Measurements from ENCODE around the gene PPP1R9A.

The PPP1R9A gene

DNA sequence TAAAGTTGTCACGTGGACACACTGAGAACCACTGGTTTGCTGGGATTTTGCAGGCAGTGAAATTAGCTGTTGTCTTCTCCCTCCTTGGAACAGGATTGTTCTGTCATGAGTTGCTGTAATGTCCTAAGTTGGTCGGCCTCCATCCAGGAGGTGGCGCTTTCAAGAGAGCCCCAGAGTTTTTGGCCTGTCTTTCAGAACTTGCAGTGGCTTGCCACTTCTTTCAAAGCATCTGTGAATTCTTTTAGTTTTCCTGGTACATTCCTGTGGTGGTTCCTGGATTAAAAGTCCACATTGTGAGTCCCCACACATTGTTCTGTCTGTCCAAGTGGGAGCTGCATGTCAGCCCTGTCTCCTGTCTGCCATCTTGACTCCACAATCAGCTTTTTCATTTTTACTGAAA lies 283.1 kb downstream of the PPP1R9A start:
- in situ Hi-C loops (cut with HindIII; ENCODE audit: low sequenced_read_pairs) = loop anchor here (5.0 kb wide), 1 partner anchor 38 kb away; no protein-coding TSS in a partner anchor

DNA sequence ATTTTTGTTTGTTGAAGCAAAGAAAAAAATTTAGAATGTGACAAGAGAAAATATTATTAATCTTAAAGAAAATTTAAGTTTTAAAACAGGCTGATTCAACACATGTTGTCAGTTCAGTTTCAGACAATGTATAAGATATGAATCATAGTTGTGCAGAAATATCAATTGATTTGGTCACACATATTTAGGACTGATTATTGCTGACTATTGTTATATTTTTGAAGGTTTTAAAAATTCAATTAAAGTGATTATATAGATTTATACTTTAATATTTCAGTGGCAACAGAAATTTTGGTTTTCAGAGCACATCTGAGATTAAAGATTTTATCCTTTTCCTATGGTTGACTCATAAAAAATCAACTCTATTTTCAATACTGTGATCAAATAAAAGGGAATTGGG lies 284.4 kb downstream of the PPP1R9A start:
- in situ Hi-C loops (cut with HindIII; ENCODE audit: low sequenced_read_pairs) = loop anchor here (5.0 kb wide), 1 partner anchor 39 kb away; no protein-coding TSS in a partner anchor

DNA sequence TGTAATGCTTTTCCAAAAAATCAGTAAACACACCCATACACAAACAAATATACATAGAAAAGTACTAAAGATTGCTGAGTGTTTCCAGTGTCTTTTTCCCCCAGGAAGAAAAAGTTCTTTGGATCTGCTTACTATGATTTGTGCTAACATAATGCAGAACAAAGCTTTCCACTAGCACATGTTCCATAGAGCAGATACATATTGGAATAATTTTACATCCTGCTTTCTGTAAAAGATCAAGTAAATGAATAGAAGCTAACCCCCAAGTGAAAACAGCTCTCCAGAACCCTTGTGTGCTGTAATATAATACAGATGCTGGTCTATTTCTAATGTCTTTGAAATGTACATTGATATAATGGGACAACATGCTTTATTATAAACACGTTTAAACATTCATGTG lies 291.5 kb downstream of the PPP1R9A start:
- in situ Hi-C loops (cut with HindIII; ENCODE audit: low sequenced_read_pairs) = no loop called here

DNA sequence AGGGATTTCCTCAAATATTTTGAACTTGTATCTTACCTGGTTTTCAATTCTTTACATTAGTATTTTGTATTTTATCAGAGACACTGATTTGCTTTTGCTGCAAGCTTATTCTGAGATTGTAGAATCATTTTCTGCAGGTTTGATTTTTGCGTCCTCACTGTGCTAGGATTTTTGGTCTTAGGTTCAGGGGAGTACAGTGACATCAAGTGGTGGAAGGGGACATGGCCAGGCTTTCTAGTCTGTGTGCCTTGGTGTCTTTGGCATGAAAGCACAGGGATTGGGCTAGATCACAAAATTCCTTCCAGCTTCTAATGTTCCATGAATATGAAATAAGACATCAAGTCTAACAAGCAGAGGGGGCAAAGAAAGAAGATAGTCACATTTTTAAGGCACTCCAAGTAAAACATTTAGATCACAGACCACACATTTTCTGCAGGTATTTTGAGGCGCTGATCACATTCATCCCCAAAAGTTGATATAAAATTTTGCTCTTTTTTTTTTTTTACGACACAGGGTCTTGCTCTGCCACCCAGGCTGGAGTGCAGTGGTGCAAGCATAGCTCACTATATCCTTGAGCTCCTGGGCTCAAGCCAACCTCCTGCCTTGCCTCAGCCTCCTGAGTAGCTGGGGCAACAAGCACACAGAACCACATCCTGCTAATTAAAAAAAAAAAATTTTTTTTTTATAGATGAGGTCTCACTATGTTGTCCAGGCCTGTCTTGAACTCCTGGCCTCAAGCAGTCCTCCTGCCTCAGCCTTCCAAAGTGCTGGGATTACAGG lies 292.6 kb downstream of the PPP1R9A start:
- in situ Hi-C loops (cut with HindIII; ENCODE audit: low sequenced_read_pairs) = no loop called here

DNA sequence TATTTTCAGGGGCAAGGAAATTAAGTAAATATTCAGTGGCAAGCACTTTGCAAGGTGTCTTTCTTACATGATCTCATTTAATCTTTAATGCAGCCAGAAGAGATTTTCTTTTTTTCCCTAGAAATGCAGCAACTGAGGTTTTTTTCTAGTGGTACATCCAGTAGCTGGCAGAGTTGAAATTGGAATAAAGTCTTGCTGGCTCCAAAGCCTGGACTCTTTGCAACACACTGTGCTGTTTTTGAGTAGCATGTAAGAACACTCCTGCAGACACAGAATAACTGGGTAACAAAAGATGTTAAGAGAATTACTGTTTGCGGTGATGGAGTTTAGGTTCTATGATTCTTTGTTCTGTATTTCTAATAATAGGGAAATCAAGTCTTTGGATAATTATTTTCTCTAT lies 293.3 kb downstream of the PPP1R9A start:
- in situ Hi-C loops (cut with HindIII; ENCODE audit: low sequenced_read_pairs) = no loop called here

DNA sequence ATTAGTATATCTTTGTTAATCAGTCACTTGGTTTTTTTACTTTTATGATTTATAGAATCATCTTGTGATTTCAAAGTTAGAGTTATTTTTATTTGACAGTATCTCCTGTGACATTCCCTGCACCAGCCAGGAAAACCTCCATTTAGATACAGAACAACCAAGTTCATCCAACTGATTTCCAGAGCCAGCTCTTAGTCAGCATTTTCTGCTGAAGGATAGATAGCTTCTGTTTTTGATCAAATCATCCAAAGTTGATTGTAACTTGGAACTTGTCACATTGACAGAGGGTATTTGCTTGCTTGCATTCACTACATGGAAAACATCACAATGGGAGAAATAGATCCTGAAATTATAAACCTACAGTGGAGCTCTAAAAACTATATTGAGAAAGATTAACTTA lies 294.3 kb downstream of the PPP1R9A start:
- in situ Hi-C loops (cut with HindIII; ENCODE audit: low sequenced_read_pairs) = no loop called here

DNA sequence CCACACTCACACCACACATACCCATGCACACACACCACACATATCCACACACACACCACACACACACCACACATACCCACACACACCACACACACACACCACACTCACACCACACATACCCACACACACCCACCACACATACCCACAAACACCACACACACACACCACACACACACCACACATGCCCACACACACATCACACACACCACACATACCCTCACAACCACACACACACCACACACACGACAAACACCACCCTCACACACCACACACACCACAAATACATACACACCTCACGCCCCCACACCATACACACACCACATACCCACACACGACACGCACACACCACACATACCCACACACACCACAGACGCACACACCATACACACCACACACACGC lies 297.2 kb downstream of the PPP1R9A start:
- in situ Hi-C loops (cut with HindIII; ENCODE audit: low sequenced_read_pairs) = no loop called here

DNA sequence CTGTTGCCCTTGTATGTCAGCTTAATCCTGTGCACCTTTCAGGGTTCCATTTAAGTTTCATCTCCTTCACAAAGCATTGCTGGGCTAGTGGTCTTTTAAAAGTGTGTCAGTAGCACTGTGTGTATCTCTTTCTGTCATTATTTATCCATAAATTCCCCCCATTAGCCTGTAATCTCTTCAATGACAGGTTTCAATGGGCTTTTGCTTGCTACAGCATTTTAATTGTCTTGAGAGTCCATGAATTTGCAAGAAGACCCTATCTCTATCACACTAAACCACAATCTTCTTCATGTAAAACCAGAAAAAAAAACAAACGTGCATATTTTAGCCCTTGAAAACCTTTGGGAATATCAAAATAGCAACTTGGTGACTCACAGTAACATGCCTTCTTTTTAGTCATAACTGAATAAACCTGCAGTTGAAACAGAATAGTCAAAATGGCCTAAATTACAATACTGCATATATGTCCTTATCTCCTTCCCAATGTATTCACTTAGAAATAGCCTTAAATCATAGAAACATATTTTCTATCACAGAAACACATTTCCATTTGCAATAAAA lies 298.4 kb downstream of the PPP1R9A start:
- in situ Hi-C loops (cut with HindIII; ENCODE audit: low sequenced_read_pairs) = no loop called here

DNA sequence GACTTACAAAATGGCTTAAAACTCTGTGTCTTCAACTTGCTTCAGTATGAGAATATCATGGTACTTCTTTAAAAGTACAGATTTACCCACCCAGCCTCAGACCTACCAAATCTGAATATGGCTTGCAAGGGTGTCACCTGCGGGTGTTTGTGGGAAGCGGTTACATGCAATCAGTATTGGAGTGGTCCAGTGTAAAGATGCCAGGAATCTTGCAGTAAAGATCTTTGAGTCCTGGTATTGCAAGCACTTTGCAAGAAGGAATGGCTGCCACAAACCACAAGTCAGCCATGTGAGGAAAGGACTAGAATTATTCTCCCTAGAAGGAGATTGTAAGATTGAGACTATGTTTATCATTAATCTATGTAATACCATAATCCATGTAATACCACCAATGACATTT lies 301.9 kb downstream of the PPP1R9A start:
- in situ Hi-C loops (cut with HindIII; ENCODE audit: low sequenced_read_pairs) = no loop called here

DNA sequence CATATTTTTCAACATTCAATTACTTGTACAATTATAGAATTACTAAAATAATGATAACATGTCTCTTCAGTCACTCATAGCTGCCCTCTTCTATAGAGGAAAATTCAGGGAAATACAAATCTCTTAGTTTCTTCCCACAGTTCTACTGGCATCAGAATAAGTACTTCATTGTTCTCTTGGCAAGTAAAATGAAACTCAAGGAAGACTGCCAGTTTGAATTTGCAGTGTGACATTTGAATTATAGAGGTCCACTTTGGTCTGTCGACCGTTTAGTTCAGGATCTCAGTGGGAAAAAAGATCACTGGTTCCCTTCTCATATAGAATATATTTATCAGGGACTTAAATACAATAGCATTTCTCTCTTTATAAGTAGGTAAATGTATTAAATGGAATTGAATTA lies 302.4 kb downstream of the PPP1R9A start:
- in situ Hi-C loops (cut with HindIII; ENCODE audit: low sequenced_read_pairs) = no loop called here

DNA sequence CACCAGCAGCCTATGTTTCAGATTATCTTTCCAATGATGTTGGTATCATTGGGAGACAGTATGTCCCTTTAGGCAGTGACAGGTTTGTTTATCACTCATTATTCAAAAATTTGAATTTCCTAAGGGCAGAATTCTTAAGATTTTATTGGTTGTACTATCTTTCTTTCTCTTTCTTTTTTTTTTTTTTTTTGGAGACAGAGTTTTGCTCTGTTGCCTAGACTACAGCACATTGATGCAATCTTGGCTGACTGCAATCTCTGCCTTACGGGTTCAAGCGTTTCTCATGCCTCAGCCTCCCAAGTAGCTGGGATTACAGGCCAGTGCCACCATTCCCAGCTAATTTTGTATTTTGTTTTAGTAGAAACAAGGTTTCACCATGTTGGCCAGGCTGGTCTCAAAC lies 305.8 kb downstream of the PPP1R9A start:
- in situ Hi-C loops (cut with HindIII; ENCODE audit: low sequenced_read_pairs) = no loop called here

DNA sequence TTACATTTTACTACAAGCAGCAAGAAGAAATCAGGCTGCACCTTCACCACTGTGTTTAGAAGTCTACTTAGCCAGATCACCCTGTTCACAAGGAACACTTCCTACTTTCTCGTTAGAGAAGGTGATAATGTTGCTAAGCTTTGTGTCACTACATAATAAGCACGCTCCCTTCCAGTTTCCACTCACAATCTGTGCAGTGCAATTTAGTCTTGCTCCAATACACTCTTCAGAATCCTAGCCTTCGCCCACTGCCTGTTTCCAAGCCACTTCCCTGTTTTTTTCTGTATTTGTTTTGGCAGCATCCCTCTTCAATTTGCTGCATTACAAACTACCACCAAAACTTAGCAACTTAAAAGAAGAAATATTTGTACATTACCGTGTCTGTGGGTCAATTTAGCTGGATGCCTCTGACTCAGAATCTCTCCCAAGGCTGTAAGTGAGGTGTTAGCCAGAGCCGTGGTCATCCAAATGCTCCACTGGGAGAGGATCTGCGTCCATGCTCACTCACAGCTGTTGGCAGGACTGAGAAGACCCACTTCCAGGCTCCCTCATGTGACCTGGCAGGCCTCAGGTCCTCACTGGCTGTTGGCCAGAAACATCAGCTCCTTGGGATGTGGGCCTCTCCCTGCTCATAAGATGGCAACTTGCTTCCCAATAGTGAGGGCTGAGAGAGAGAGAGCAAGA lies 306.6 kb downstream of the PPP1R9A start:
- in situ Hi-C loops (cut with HindIII; ENCODE audit: low sequenced_read_pairs) = no loop called here

DNA sequence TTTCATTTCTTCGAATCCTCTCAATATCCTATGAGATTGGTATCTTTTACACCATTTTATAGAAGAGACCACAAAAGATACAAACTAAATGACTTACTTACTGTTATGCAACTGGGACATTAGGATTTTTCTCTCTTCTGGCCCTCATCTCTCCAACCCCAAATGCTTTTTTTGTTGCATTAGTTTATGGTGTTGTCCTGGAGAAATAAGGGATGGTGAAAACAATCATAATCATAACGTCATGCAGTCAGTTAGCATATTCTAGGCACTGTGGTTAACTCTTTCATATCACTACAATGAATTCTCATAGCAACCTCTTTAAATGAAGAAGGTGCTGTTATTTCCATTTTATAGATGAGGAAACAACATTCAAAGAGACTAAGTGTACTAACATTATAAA lies 312.3 kb downstream of the PPP1R9A start:
- in situ Hi-C loops (cut with HindIII; ENCODE audit: low sequenced_read_pairs) = no loop called here

DNA sequence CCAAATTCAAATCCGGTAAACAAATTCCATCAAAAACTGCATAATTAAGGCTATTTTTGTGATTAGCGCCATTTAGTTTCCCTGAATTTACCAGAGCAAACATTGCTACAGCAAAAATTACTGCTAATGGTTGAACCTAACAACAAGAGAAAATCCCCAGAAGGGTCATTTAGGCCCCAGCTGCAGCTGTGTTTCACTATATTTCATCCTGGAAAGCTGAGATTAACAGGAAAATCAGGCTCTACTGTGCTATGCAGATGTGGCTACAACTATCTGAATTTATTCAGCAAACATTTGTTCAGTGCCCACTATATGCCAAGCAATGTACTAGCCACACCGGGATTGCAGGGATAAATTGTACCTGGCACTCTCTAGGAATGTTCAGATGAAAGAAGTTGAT lies 312.9 kb downstream of the PPP1R9A start:
- in situ Hi-C loops (cut with HindIII; ENCODE audit: low sequenced_read_pairs) = no loop called here

DNA sequence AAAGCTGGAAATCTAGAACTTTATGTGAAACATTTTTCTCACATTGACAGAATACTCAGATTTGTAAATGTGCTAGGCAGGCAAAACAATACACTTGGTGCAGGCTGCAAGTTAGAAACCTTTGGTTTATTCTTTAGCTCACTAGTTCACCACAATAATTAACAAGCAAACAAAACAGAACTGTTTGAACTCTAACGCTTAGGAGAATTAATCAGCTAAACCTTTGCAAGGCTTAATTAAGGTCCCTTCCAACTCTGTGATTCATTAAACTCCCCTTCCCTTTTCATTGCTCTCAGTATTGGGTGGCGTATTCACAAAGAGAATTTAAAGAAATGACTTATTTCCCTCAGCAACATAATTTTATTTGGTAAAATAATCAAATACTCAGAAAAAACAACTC lies 317.9 kb downstream of the PPP1R9A start:
- in situ Hi-C loops (cut with HindIII; ENCODE audit: low sequenced_read_pairs) = no loop called here

DNA sequence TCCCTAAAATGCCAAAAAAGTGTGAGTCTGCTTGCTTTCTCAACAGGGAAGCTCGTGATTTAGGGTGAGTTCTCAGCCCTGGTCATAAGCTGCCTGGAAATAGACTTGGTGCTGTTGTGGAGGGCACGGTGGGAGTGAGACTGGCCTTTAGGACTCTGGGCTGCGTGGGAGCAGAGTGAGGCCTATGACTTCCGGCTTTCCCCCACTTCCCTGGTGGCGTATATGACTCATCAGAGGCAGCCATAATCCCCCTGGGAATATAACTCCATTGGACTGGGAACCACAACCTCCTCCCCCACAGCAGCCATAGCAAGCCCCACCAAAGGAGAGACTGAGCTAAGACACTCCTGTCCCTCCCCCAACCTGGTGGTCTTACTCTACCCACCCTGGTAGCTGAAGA lies 321.9 kb downstream of the PPP1R9A start:
- in situ Hi-C loops (cut with HindIII; ENCODE audit: low sequenced_read_pairs) = no loop called here

DNA sequence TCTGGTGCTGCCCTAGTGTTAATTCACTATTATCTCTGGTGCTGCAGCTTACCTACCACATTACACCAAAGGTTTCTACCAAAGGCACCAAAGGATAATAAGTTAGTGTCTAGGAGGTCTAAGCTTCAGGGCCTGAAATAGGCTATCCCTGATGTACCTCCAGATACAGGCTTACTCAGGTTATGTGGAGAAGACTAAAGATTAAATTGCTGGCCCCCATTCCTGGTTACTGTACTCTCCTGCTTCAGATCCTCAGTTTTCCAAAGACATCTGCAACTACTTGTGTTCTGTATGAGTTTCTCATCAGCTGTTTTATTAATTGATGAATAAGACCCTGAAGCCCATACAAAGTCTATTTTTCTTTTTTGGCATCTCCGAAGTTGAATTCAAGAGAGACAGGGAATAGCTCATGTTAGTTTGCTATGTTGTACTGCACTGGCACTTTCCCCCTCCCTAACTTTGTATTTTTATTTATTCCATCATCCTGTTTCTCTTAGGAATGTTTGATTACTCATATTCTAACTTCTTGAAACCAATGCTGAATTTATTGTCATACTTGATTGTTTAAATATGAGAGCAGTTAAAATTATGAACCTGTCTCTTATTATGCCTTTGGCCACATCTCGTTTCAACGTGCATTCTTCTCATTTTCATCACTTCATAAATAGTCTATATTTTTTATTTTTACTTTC lies 331.0 kb downstream of the PPP1R9A start:
- in situ Hi-C loops (cut with HindIII; ENCODE audit: low sequenced_read_pairs) = no loop called here

DNA sequence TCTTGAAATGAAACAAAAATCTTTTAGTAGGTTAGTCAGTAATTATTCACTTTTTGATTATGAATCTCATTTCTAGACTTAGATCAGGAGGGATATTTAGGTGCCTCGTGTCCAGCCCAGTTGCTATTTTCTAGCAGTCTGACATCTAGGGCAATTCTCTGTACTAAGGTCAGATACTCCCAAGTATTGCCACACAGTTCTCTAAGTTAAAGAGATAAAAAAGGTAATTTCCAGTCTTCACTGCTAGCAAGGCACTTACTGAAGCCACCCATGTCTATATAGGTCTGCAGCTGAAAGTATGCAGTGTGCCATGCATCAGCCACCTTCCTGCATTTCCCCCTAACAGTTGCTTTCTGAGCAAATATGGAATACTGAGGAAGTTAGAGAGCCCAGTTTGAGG lies 333.5 kb downstream of the PPP1R9A start:
- in situ Hi-C loops (cut with HindIII; ENCODE audit: low sequenced_read_pairs) = no loop called here

DNA sequence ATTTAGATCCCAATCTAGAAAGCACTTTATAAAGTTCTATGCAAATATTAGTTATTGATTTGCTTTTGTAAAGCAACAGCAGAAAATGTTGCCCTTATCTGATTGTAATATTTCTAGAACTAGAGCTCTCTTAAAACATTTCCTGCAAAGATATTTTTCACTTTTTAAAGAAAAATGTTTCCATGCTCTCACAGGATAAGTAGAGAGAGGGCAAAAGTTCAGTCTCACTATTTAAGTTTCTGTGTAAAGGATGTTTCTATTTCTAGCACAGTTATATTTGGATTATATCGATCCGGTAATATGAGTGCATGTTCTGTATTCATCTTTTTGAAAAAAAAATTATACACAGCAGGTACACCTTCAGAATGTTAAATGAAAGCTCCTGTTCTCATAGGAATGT lies 334.9 kb downstream of the PPP1R9A start:
- in situ Hi-C loops (cut with HindIII; ENCODE audit: low sequenced_read_pairs) = no loop called here

DNA sequence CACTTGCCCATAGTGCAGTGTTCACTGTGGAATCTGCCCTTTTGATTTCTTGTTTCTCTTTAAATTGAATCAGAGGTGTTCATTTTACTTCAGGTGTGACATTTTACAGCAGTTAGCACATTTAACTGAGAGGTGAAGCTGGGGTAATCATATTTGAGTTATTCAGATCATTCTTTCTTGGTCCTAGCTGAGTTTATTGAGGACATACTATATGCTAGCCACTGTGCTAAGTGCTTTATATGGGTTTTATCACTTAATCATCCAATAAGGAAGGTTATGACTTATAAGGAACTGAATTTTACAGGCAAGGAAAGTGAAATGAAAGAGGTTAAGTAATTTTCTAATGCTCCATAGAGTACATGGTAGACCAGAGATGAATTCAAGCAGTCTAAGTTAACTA lies 337.2 kb downstream of the PPP1R9A start:
- in situ Hi-C loops (cut with HindIII; ENCODE audit: low sequenced_read_pairs) = no loop called here

DNA sequence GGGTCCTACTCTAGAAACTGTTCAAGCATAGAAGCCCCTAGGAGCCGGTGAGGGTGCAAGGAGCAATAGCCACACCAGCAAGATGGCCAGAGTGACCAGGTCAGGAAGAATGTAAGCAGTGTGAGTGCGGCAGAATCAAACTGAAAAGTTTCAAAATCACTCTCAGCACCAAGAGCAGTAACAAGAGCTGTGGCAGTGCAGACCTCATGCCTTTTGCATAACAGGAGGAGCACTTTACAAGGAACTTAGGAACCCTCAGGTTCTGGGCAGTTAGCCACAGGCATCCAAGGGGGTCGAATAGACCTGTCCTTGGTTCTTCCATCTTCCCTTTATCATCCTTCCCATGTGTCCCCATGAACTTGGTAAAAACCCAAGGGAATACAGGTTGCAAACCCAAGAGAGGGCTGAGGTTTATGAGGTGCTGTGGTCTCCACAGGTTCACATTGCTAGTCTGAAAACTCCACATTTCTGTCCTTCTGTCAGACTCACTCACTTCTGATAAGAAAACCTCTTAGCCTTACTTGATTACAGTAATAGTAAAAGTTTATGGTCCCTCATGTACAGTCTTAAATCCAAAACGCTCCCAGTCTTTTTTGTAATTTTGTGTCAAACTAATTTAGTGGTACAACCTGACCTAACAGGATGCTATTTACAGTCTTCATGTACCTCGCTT lies 338.6 kb downstream of the PPP1R9A start:
- in situ Hi-C loops (cut with HindIII; ENCODE audit: low sequenced_read_pairs) = no loop called here
